ENCODE results near the gene COL5A2. TPM values are rescaled to one million over a fixed set of nuclear protein-coding genes. Genes with fewer than 3 reads are reported as not detected.

COL5A2 gene
- total RNA-seq, 1 donor from 2014 or later: 18.9 TPM

- no peak for DNase-seq
These were observed 192.7 kb downstream of the COL5A2 start for GRCh38 chr2:188986839-188987238.

- DNase-seq: no peak
These were observed 194.9 kb downstream of the COL5A2 start for GRCh38 chr2:188984680-188985079.

GRCh38 chr2:188984065-188984491, 195.5 kb downstream of the COL5A2 start:
- DNase-seq: no peak

GRCh38 chr2:188983427-188984064, 196.0 kb downstream of the COL5A2 start:
- DNase-seq: no peak

Small RNAs within 50 kb of the gene (small RNA-seq; reads per million reads assigned to genes)
- 0.12 reads per million for gene MIR3129

Other genes with a start within 250 kb of the COL5A2 start
- 129 TPM for gene COL3A1, start 205.4 kb downstream of the COL5A2 start, total RNA-seq

All from occipital lobe (tissue), 3 donors.